ENCODE measurements around the gene ZDHHC7.

- TF ChIP-seq ISL1 (CRISPR knock-in tag; IDR thresholded peaks at IDR 0.05): no peak
- TF ChIP-seq GLIS3 (CRISPR knock-in tag; IDR thresholded peaks at IDR 0.05): no peak
- TF ChIP-seq ZFP30 (CRISPR knock-in tag; IDR thresholded peaks at IDR 0.05): no peak
- no peak for TF ChIP-seq ZNF565 (CRISPR knock-in tag; conservative IDR thresholded peaks at IDR 0.05; ENCODE audit: low read depth)
- TF ChIP-seq OSR1 (CRISPR knock-in tag; IDR thresholded peaks at IDR 0.05): no peak
- TF ChIP-seq TOX (CRISPR knock-in tag; IDR thresholded peaks at IDR 0.05; ENCODE audit: borderline replicate concordance): no peak
- no peak for TF ChIP-seq ZFP3 (CRISPR knock-in tag; IDR thresholded peaks at IDR 0.05)
- TF ChIP-seq PATZ1 (CRISPR knock-in tag; IDR thresholded peaks at IDR 0.05; ENCODE audit: borderline replicate concordance): no peak
- no peak for TF ChIP-seq CSDC2 (CRISPR knock-in tag; IDR thresholded peaks at IDR 0.05)
- TF ChIP-seq BACH2 (CRISPR knock-in tag; IDR thresholded peaks at IDR 0.05; ENCODE audit: borderline replicate concordance): no peak
- no peak for TF ChIP-seq CREB5 (CRISPR knock-in tag; IDR thresholded peaks at IDR 0.05; ENCODE audit: low read depth)
- TF ChIP-seq, protein P1, sequence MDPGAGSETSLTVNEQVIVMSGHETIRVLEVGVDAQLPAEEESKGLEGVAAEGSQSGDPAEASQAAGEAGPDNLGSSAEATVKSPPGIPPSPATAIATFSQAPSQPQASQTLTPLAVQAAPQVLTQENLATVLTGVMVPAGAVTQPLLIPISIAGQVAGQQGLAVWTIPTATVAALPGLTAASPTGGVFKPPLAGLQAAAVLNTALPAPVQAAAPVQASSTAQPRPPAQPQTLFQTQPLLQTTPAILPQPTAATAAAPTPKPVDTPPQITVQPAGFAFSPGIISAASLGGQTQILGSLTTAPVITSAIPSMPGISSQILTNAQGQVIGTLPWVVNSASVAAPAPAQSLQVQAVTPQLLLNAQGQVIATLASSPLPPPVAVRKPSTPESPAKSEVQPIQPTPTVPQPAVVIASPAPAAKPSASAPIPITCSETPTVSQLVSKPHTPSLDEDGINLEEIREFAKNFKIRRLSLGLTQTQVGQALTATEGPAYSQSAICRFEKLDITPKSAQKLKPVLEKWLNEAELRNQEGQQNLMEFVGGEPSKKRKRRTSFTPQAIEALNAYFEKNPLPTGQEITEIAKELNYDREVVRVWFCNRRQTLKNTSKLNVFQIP (CRISPR knock-in tag; IDR thresholded peaks at IDR 0.05; ENCODE audit: borderline replicate concordance, low read depth): no peak
- TF ChIP-seq PPARA (CRISPR knock-in tag; IDR thresholded peaks at IDR 0.05; ENCODE audit: borderline replicate concordance): no peak
Measured at GRCh38 chr16:84941921-84942320, 69.4 kb downstream of the ZDHHC7 start.
